ENCODE results near the gene SAG.
"Not testable (repeated sequence)": the region's sequence is repeated elsewhere in the genome, so short reads cannot be mapped to it uniquely, and the experiment has no call there.

The SAG gene

DNA sequence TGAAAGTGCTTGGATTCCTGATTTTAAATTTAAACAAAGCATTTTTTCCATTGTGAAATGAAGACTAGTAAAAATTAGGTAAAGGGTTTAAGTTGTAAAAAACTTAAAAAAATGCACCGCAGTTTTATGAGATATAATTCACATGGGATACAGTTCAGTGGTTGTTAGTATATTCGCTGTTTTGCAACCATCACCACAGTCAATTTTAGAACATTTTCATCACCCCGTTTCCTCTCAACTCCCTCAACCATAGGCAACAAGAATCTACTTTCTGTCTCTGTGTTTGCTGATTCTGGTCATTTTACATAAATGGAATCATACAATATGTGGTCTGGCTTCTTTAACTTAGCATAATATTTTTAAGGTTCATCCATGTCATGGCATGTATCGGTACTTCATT lies 50.7 kb downstream of the SAG start:
- no peak for DNase-seq

DNA sequence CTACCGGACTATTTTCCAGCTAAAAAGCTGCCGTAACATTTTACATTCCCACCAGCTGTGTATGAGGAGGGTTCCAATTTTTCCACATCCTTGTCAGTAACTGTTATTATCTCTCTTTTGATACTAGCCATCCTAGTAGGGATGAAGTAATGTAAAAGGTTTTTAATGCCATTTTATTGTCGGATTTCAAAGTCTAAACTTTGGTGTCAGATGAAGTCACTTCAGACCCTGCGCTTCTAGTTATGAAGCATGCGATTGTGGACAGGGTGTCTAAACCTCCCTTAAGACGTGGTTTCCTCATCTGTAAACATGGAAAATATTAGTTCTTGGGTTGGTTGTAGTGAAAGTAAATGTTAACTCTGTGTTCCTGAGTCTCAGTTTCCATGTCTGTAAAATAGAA lies 51.3 kb downstream of the SAG start:
- DNase-seq = no peak

GRCh38 chr2:233359823-233360222 lies 52.2 kb downstream of the SAG start:
- no peak for DNase-seq

DNA sequence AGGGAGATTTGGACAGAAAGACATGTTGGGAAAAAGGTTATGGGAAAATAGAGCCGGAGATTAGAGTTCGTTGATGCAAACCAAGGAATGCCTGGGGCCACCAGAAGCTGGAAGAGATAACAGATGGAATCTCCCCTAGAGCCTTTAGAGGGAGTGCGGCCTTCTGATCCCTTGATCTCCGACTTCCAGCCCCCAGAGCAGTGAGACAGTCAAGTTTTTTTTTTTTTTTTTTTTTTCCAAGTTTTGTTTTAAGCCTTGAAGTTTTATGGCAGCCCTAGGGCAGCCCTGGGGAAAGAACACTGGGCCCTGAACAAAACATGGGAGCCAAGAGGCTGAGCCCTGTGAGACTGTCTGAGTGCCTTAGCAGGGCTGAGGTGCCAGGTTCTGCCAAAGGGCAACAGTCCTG lies 53.2 kb downstream of the SAG start:
- no peak for DNase-seq

- no peak for DNase-seq
These were observed 53.7 kb downstream of the SAG start for GRCh38 chr2:233361297-233361696.

DNA sequence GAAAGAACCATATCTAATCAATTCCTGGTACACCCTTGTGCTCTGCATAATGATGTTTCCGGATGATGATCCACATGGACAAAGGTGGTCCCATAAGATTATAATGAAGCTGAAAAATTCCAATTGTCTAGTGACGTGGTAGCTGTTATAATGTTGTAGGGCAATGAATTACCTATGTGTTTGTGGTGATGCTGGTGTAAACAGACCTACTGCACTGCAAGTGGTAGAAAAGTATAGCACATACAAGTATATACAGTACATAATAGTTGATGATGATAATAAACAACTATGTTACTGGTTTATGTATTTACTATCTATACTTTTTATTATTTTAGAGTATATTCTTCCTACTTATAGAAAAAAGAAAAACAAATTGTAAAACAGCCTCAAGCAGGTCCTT lies 55.1 kb downstream of the SAG start:
- DNase-seq = no peak

DNA sequence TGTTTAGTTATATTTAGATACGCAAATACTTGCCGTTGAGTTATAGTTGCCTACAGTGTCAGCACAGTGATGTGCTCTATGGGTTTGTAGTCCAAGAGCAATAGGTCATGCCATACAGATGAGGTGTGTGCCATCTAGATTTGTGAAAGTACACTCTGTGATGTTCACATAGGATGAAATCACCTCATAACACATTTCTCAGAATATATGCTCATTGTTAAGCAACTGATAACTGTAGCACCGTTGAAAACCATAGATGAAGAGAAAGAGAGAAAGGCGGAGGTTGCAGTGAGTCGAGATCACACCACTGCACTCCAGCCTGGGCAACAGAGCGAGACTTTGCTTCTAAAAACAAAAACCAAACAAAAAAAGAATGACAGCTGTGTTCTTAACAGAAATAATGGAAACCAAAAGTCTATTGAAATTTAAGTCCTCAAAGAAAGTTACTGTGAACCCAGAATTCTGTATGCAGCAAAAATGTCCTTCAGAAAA lies 56.2 kb downstream of the SAG start:
- DNase-seq = no peak

DNA sequence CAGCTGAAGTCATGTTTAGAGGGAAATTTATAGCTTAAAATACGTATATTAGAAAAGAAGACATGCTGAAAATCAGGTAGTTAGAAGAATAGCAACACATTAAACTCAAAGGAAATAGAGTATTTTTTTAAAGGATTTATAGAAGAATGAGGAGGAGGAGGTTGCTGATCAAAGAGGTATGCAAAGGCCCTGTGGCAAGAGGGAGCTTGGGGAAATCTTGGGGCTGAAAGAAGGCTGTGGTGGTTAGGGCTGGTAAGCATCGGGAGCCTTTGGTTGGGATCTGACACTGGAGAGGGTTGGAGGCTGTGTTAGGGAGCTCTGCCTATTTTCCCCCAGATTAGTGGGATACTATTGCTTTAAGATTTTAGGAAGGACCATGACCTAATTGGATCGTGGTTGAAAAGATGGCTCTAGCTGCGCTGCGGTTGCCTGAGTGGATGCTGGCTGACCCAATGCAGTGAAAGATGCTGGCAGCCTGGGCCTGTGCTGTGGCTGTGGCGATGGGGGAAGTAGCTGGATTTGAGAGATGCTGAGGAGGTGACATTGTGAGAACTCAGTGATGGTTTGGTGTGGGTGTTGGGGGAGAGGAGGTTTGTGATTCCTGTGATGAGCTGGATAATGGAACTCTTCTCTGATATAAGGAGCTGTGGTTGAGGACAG lies 58.4 kb downstream of the SAG start:
- no peak for DNase-seq

DNA sequence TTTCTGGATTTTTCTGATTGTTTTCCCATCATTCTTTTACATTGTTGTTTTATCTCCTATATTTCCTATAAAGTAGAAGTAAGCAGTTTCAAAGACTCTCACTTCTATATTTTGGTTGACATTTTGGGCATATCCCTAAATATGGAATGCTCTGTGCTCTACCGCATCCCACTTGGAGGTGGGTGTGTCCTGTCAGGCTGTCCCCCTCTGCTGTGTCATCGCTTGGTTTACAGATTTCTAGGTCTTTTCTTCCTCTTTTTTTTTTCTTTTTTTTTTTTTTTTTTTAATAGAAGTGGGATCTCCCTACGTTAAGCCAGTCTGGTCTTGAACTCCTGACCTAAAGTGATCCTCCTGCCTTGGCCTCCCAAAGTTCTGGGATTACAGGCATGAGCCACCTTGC lies 60.0 kb downstream of the SAG start:
- no peak for DNase-seq

DNA sequence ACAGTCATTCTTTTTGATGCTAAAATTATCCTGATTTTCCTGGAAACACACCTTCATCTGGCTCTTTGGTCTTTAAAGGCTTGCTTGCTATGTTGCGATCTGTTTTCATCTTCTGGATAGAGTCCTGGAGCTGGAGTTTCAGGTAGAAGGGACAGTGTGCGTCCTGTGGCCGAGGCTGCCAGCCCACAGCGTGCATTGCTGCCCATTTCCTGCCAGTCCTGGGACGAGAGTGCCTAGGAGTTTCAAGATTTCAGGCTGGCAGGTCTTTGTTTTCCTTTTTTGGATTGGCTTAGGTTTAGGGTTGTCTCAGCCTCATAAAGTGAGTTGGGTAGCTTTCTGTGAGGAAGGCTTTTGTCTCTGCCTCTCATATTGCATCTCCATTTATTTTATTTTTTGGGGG lies 61.1 kb downstream of the SAG start:
- no peak for DNase-seq

GRCh38 chr2:233369462-233369861 lies 61.8 kb downstream of the SAG start:
- DNase-seq = no peak

- DNase-seq = no peak
These were observed 62.5 kb downstream of the SAG start for GRCh38 chr2:233369897-233370685.

GRCh38 chr2:233371641-233372040 lies 64.0 kb downstream of the SAG start:
- no peak for DNase-seq

DNA sequence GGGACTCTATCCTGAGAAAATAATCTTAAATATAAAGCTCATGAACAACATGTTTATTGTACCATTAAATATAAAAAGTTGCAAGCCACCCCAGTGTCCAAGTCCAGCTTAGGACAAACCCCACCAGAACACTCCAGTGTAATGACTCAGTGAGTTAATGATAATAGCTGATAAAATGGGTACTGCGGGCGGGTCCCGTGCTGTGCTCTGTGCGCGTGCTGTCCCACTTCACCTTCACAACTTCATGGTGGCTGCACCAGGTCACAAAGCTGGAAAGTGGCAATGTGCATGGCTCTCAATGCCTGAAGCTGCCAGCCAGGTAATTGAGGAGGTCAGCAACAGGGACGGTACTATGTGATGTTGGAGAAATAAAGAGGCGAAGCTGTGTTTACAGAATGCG lies 65.2 kb downstream of the SAG start:
- no peak for DNase-seq

- no peak for DNase-seq
These were observed 65.7 kb downstream of the SAG start for GRCh38 chr2:233373316-233373715.

DNA sequence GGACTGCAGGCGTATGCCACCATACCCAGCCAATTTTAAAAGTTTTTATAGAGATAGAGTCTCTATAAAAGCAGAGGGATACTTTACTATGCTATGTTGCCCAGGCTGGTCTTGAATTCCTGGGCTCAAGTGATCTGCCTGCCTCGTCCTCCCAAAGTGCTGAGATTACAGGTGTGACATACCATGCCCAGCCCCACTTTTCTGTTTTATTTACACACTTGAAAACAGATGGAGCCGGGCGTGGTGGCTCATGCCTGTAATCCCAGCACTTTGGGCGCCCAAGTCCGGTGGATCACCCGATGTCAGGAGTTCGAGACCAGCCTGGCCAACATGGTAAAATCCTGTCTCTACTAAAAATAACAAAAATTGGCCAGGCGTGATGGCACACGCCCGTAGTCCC lies 67.2 kb downstream of the SAG start:
- DNase-seq = not testable (repeated sequence)

DNA sequence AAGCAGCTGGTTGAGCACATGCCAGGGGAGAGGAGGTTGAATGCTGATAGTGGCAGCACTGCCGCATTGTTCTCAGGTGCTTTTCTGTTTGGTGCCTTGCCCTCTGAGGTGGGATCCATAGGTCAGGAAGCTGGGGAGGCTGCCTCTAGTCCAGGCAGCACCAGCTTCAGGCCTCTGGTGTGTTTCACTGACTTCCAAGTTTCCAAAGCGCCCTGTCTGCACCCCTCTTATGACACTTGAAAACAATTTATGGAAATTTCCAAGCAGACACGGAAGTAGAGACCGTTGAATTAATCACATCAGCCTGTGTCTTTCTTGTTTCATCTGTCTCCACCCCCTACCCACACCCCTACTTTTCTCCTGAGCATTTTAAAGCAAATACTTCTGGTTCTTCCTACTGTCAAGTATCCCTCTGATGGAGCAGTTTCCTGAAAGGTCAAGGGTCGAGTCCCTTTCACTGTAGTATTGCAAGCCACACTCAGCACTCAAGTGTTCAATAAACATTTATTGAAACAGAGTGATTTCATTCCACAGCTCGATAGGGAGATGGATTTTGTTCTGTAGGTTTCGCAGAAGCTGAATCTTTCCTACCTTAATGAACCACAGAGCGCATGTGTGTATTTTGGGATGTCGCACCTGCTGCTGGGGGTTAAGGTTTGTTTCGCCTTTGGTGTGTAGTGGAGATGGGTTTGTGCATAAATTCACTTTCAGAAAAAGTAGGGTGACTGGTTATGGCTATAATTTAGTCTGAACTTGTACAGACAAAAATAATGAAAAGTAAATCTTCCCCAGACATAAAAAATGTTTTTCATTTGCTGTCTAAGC lies 68.1 kb downstream of the SAG start:
- DNase-seq = no peak

DNA sequence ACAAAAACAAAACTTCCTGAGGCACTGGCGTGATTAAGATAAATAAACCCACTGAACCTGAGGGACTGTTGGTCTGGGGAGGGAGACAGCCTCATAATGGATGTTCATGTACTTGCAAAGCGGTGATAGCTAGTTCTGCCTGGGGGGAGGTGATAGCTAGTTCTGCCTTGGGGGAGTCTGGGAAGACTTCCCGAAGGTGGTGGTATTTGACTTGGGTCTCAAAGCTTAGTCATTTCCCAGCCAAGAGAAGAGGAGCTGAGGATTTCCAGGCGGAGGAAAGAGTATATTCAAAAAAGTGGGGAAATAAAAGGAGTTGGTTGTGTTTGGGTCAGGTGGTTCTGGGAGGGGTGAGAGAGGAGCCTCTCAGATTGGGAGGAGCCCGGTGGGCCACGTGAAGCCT lies 71.4 kb downstream of the SAG start:
- DNase-seq = no peak

- DNase-seq = no peak
These were observed 71.8 kb downstream of the SAG start for GRCh38 chr2:233379441-233379840.

DNA sequence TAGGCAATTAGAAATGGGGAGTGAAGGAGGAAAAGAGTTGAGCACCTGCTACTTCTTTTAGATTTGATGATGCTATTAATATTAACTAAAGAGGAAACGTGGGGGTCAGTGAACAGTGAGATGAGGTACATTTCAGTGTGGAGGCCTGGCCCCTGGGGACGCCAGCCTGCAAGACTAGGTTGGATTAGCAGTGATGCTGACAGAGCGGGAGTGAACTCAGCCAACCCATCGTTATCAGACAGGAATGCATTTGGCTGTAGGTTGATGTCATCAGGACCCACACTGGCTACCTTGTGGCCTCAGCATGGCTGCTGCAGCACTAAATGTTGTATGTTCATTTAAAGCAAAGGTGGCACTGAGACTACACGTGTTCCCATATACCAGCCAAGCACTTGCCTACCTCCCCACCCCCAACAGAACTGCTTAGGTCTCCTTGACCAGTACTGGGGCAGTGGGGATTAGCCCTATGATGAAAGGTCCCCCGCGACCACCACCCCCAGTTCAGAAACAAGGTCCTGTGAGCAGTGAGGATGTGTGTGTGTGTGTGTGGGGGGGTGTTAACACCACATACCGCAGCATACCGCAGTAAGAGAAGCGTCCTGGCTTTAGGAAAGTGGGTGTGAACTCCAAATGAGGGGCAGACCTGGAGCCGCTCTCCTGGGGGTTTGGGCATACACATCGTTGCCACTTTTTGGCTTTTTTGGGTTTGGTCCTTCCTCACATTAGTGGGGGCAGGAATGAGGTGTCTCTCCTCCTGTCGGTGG lies 72.7 kb downstream of the SAG start:
- DNase-seq = no peak

DNA sequence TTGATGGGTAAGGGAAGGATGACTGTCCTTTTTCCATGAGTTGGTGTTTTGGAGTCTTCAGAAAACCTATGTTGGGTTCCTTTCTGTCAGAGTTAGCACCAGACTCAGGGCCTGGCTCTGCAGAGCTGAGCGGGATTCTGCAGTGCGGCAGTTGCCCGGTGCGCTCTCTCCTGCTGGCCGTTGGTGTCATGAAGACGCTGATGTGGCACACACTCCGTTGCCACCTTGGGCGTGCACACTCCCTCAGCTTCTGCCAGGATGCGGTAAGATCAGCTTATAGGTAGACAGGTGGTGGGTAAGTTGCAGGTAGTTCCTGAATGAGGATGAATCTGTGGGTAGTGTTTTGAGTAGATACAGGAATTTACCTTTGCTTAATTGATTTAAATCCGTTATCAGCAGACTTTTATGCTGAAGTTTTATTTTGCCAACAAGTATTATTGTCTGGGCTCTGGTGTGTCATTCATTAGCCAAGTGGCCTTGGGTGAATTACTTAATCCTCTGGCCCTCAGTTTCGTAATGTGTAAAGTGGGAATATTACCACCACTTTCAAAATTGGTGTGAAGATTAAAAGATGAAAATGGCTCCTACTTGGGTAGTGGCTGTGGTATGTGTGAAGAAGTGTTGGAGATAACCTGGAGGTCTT lies 73.5 kb downstream of the SAG start:
- no peak for DNase-seq

- DNase-seq = no peak
These were observed 74.0 kb downstream of the SAG start for GRCh38 chr2:233381638-233381995.

All from effector CD8-positive, alpha-beta T cell (primary cell).